Testis (tissue), 2 donors: ENCODE measurements around the gene ZBED2.

Source experiments
- POLR2A ChIP-seq: fragments of 450-650 bp; IDR thresholded peaks from one replicate; pipeline ENCODE4 v1.6.1; 2017; ENCODE audit warnings: antibody characterized with exemption, mild to moderate bottlenecking, moderate library complexity
- TF ChIP-seq, protein P1 (sequence below), 3 experiments: fragments of 450-650 bp in 2 of 3; fragments of 200-600 bp in 1 of 3; sonication (generic) in 1 of 3; IDR thresholded peaks; one replicate each; pipeline ENCODE4 v1.5.1; 2016 to 2019; ENCODE audit warnings: antibody characterized with exemption in 3 of 3, mild to moderate bottlenecking in 2 of 3, moderate library complexity in 1 of 3

DNA sequence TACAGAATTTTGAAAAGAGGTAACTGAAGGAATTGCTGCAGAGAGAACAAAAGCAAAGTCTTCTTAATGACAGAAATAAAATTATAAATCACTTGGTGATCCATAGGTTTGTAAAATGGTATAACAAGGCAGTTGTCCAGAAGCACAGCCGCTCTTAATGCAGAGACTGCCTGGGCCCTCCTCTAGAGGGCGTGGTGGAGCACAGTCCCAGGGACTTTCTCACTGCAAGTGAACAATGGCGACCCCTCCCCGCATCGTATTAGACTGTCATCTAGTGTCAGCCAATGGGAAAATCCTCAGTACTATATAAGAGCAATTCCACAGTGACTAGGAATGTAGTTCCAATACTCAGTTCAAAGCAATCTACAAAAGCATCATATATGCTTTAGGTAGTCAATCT lies 26.4 kb upstream of the ZBED2 start:
- TF ChIP-seq, protein P1, sequence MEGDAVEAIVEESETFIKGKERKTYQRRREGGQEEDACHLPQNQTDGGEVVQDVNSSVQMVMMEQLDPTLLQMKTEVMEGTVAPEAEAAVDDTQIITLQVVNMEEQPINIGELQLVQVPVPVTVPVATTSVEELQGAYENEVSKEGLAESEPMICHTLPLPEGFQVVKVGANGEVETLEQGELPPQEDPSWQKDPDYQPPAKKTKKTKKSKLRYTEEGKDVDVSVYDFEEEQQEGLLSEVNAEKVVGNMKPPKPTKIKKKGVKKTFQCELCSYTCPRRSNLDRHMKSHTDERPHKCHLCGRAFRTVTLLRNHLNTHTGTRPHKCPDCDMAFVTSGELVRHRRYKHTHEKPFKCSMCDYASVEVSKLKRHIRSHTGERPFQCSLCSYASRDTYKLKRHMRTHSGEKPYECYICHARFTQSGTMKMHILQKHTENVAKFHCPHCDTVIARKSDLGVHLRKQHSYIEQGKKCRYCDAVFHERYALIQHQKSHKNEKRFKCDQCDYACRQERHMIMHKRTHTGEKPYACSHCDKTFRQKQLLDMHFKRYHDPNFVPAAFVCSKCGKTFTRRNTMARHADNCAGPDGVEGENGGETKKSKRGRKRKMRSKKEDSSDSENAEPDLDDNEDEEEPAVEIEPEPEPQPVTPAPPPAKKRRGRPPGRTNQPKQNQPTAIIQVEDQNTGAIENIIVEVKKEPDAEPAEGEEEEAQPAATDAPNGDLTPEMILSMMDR (IDR thresholded peaks at IDR 0.05) = no peak
- no peak for TF ChIP-seq POLR2A
